Retinal pigment epithelial cell (primary cell): ENCODE measurements around the gene NCOA3.
A peak's percentile ranks its signal among the peaks of the same experiment; 100 is the strongest.
"Not testable (repeated sequence)": the region's sequence is repeated elsewhere in the genome, so short reads cannot be mapped to it uniquely, and the experiment has no call there.

Source experiments
- DNase-seq: peaks from one replicate; pipeline ENCODE4 v3.0.0-alpha.2; 2010; ENCODE audit warnings: low read depth
- H3K4me3 ChIP-seq: 2 replicates; pipeline ENCODE4 v1.5.1; 2011; ENCODE audit warnings: mild to moderate bottlenecking, low read length, control low read depth, moderate library complexity
- TF ChIP-seq, protein P1 (sequence below): conservative IDR thresholded peaks from 2 replicates; pipeline ENCODE4 v1.5.1; 2011; ENCODE audit warnings: low read depth, low read length, control low read depth, inconsistent platforms

NCOA3 gene

DNA sequence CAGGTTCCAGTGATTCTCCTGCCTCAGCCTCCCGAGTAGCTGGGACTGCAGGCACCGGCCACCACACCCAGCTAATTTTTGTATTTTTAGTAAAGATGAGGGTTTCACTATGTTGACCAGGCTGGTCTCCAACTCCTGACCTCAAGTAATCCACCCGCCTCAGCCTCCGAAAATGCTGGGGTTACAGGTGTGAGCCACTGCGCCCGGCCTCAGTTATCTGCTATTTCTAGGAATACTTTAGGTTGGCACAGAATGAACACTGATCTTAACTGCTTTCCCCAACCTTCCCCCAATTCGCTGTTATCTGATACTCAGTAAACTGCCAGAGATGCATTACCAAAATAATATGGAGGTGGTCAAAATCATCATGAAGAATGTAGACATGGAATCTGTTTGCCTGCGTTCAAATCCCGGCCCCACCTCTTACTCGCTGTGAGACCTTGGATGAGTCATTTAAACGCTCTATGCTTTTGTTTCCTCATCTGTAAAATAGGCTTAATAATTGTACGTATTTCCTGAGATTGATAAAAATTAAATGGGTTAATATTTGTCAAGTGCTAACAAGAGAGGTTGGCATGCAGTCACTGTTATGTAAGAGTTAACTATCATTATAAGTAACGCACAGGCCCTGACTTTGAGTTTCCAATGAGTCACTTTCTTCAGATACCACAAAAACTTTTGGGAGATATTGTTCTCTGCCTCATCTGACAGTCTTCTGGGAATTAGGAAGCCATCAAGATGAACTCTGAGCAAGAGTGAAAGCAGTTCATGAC, 44.5 kb upstream of the NCOA3 start:
- no peak overlapping the region for H3K4me3 ChIP-seq
- DNase-seq, result no peak
- TF ChIP-seq, protein P1, sequence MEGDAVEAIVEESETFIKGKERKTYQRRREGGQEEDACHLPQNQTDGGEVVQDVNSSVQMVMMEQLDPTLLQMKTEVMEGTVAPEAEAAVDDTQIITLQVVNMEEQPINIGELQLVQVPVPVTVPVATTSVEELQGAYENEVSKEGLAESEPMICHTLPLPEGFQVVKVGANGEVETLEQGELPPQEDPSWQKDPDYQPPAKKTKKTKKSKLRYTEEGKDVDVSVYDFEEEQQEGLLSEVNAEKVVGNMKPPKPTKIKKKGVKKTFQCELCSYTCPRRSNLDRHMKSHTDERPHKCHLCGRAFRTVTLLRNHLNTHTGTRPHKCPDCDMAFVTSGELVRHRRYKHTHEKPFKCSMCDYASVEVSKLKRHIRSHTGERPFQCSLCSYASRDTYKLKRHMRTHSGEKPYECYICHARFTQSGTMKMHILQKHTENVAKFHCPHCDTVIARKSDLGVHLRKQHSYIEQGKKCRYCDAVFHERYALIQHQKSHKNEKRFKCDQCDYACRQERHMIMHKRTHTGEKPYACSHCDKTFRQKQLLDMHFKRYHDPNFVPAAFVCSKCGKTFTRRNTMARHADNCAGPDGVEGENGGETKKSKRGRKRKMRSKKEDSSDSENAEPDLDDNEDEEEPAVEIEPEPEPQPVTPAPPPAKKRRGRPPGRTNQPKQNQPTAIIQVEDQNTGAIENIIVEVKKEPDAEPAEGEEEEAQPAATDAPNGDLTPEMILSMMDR, result no peak

DNA sequence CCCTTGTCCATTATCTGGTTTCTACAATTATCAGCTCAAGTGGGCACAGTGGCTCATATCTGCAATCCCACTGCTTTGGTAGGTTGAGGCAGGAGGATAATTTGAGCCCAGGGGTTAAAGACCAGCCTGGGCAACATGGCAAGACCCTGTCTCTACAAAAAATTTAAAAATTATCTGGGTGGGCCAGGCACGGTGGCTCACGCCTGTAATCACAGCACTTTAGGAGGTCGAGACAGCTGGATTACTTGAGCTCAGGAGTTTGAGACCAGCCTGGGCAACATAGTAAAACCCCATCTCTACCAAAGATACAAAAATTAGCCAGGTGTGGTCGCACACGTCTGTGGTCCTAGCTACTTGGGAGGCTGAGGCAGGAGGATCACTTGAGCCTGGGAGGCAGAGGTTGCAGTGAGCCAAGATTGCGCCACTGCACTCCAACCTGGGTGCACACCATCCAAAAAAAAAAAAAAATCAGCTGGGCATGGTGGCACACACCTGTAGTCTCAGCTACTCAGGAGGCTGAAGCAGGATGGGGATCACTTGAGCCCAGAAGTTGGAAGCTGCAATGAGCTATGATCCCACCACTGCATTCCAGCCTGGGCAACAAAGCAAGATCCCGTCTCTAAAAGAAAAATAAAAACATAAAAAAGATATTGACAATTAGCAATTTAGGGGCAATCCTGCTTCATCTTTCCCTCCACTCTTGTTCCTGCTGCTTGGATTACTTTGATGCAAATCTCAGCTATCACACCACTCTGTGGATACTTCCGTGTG, 43.2 kb upstream of the NCOA3 start:
- not testable (repeated sequence) for H3K4me3 ChIP-seq, DNase-seq

DNA sequence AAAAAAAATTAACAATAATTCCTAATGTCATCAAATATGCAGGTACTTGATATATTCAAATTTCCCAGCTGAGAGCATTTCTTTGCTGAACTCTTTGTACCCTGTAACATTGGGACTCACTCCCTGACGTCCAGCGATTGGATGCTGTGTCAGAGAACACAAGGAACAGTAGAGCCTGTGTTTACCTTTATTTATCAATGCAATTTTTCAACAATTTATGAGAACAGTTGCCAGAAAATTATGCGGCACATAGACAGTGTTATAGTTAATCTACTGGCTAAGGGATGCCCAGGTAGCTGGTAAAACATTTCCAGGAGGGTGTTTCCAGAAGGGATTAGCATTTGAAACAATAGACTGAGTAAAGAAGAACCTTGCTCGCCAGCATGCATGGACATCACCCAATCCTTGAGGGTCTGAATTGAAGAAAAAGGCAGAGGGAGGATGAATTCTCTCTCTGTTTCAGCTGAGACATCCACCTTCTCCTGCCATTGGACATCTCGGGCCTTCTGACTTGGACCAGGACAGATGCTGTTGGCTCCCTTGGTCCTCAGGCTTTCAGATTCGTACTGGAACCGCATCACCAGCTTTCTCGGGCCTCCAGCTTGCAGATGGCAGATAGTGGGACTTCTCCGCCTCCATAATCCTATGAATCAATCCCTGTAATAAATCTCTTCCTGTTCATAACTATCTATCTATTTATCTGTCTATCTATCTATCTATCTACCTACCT, 42.2 kb upstream of the NCOA3 start:
- no peak for DNase-seq
- no peak overlapping the region for H3K4me3 ChIP-seq
- TF ChIP-seq, protein P1, result no peak

DNA sequence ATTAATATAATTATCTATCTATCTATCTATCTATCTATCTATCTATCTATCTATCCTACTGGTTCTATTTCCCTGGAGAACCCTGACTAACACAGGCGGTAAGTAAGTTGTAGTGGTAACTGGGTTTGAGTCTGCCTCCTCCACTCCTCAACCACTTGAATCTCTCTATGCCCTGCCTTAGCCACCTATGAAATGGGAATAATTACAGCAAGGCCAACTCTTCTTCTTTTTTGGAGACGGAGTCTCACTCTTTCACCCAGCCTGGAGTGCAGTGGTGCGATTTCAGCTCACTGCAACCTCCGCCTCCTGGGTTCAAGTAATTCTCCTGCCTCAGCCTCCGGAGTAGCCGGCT, 41.0 kb upstream of the NCOA3 start:
- H3K4me3 ChIP-seq, DNase-seq: not testable (repeated sequence)

DNA sequence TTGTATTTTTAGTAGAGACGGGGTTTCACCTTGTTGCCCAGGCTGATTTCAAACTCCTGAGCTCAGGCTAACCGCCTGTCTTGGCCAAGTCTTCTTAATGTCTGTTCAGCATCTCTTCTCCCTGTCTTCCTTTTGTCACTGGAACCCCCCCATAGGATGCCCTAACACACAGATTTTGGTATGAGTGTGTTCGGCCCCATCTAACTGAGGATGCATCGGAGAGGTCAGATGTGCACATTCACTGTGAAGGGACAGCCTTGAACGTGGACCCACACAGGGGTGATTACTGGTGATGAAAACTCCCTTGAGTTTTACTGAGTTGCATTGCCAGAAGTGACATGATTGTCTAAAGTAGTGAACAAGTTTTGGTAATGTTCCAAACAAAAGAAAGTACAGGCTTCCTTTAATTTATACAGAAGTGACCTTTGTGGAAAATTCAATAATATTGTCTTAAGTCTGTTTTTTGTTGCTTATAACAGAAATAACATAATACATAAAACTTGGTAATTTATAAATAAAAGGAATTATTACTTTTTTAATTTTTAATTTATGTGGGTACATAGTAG, 40.5 kb upstream of the NCOA3 start:
- no peak for DNase-seq
- no peak overlapping the region for H3K4me3 ChIP-seq
- TF ChIP-seq, protein P1, result no peak

DNA sequence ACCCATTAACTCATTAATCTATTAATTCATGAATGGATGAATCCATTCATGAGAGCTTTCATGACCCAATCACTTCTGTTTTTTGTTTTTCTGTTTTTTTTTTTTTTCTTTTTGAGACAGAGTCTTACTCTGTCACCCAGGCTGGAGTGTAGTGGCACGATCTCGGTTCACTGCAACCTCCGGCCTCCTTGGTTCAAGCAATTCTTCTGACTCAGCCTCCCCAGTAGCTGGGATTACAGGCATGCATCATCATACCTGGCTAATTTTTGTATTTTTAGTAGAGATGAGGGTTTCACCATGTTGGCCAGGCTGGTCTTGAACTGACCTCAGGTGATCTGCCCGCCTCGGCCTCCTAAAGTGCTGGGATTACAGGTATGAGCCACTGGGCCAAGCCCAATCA, 39.8 kb upstream of the NCOA3 start:
- H3K4me3 ChIP-seq, DNase-seq: not testable (repeated sequence)

DNA sequence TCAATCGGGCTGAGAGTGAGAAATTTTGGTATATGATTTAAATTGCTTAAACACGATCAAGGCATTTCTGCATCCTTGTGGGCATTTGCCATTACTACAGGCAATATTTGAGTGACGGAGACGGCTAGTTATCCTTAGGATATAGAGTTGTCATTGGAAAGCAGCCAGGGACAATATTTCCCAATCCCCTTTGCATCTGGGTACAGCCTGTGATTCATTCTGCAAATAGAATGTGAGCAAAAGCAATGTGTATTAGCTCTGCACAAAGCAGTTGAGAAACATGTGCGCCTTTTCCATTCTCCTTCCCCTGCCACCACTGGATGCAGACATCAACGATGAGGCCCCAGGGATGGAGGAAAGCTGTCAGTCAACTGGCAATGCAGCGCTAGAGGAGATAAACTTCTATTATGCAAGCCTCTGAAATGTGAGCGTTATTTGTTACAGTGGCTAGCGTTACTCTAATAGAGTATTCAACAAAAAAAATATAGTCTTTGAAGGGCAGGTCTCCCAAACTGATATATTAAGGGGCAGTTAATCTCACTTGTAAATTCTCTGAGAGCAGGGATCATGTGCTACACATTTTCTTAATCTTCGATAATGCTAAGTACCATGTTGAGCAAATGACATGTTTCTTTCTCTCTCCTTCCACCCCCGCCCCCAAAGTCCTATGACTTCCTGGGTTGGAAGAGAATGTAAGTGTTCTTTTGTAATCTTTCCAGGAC, 37.1 kb upstream of the NCOA3 start:
- TF ChIP-seq, protein P1, result peak; percentile 35
- no peak overlapping the region for H3K4me3 ChIP-seq
- peak; percentile 68 for DNase-seq

DNA sequence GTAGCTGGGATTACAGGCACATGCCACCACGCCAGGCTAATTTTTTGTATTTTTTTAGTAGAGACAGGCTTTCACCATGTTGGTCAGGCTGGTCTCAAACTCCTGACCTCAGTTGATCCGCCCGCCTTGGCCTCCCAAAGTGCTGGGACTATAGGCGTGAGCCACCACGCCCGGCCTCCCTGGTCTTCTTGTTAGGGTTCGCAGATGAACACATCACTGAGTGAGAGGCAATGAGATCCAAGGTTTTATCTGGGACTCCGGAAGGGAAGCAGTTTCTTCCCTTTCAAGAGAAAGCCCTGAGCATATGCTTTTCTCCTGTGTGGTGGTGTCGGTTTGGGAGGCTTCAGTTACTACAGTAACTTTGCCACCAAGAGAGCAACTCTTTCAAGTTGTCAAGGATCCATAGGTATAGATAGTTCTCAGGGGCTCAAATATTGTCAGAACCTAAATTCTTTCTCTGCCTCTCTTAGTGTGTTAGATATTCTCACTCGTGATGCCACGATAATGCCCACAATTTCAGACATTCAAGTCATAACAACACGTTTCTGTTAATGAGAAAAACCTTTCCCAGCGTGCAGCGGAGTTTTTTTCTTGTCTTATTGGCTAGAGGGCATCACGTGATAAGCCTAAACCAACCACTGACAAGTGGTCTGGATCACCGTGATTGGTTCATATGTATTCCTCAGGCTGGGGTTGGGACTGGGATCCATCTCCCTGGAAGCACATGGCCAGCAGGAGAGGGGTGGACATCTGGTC, 36.2 kb upstream of the NCOA3 start:
- no peak for DNase-seq
- TF ChIP-seq, protein P1, result no peak
- H3K4me3 ChIP-seq, result no peak overlapping the region
